Cardiac muscle cell (in vitro differentiated cells and primary cell): ENCODE measurements around the gene RTKN. TPM values are rescaled to one million over a fixed set of nuclear protein-coding genes. Genes with fewer than 3 reads are reported as not detected.

Experiments used
- DNase-seq, 2 donors: peaks; one replicate each; pipeline versions ENCODE4 v3.0.0 to v3.0.0-alpha.2; 2010 to 2017; ENCODE audit warnings: low read depth in 1 of 2, low spot score in 1 of 2
- H3K27ac ChIP-seq: fragments of 200-600 bp; sonication (generic); 2 replicates; pipeline ENCODE4 v1.5.1; 2016
- H3K27me3 ChIP-seq: fragments of 200-600 bp; sonication (generic); 2 replicates; pipeline ENCODE4 v1.6.0; 2016; ENCODE audit warnings: control low read depth
- H3K36me3 ChIP-seq: fragments of 200-600 bp; sonication (generic); 2 replicates; pipeline ENCODE4 v1.5.1; 2016; ENCODE audit warnings: control low read depth
- H3K4me1 ChIP-seq: fragments of 200-600 bp; sonication (generic); 2 replicates; pipeline ENCODE4 v1.8.1; 2017; ENCODE audit warnings: low read depth, mild to moderate bottlenecking, mixed run types
- H3K4me3 ChIP-seq: fragments of 200-600 bp; sonication (generic); 2 replicates; pipeline ENCODE4 v1.5.1; 2016; ENCODE audit warnings: mild to moderate bottlenecking
- H3K9me3 ChIP-seq: fragments of 200-600 bp; sonication (generic); 2 replicates; pipeline ENCODE4 v1.5.1; 2017; ENCODE audit warnings: low read depth, mild to moderate bottlenecking, control low read depth
- CTCF ChIP-seq: IDR thresholded peaks from 2 replicates; pipeline ENCODE4 v1.5.1; 2012; ENCODE audit warnings: low read depth, mild to moderate bottlenecking, low read length
- polyA plus RNA-seq: library from polyadenylated mRNA; unstranded; fragments of >200 nt; fragmentation: Nextera tagmentation; extraction: Ambion mirVana; gene quantifications from 2 replicates; pipeline ENCODE4 v1.2.1, GENCODE V29; 2016
- total RNA-seq: library from RNA; depleted of rRNA; stranded (reverse); fragments of >200 nt; gene quantifications from 2 replicates; pipeline ENCODE4 v1.2.3, GENCODE V29; 2016

Gene RTKN
- total and polyA plus RNA-seq, 2 experiments from 2014 or later: 53.3 to 61.7 TPM

GRCh38 chr2:74482801-74483674 lies 41.3 kb upstream of the RTKN start, which contains the start of the genes CCDC142 and TTC31:
Gene CCDC142 (minus strand): TSS chr2:74482998. CDS start chr2:74482837, 161 bp downstream.
Gene TTC31 (plus strand): TSS chr2:74483081. CDS start chr2:74483096, 15 bp downstream.
- peak; percentile 97 for DNase-seq
- peak within 1 kb of the TSS; percentile 90 for H3K4me3 ChIP-seq
- TF ChIP-seq CTCF: peak; percentile 93
- H3K27ac ChIP-seq: peak within 1 kb of the TSS; percentile 81
- no peaks in the 10 kb centered on the region for H3K9me3 ChIP-seq
- no peaks in the 10 kb centered on the region for H3K27me3 ChIP-seq
- H3K4me1 ChIP-seq: peaks cover 7% of the 10 kb centered on the region
- H3K36me3 ChIP-seq: peaks cover 2% of the 10 kb centered on the region

- H3K27me3 ChIP-seq: no peaks in the 10 kb centered on the region
- H3K4me1 ChIP-seq: peaks cover 7% of the 10 kb centered on the region
- H3K27ac ChIP-seq: peak overlapping the region; percentile 81
- H3K9me3 ChIP-seq: no peaks in the 10 kb centered on the region
- peaks cover 6% of the 10 kb centered on the region for H3K36me3 ChIP-seq
- DNase-seq: peak; percentile 37 to 75
- TF ChIP-seq CTCF: no peak
- peak overlapping the region; percentile 90 for H3K4me3 ChIP-seq
Observed at GRCh38 chr2:74481961-74482800, 40.4 kb upstream of the RTKN start.

- Histone ChIP-seq H3K27me3 (no peaks in the 10 kb centered on the region), H3K36me3 (peaks cover 6% of the 10 kb centered on the region), H3K9me3 (no peaks in the 10 kb centered on the region), H3K27ac (no peak overlapping the region), H3K4me3 (peak overlapping the region; percentile 90), H3K4me1 (peaks cover 7% of the 10 kb centered on the region)
- no peak for TF ChIP-seq CTCF
- no peak for DNase-seq
Observed at GRCh38 chr2:74481431-74481830, 39.7 kb upstream of the RTKN start.

GRCh38 chr2:74474899-74475298 lies 33.2 kb upstream of the RTKN start:
- Histone ChIP-seq H3K27ac (no peak overlapping the region), H3K36me3 (peaks cover 10% of the 10 kb centered on the region), H3K4me3 (no peak overlapping the region), H3K4me1 (peaks cover 12% of the 10 kb centered on the region), H3K9me3 (no peaks in the 10 kb centered on the region), H3K27me3 (no peaks in the 10 kb centered on the region)
- peak in 1 of 2 donors; percentile 8 for DNase-seq
- TF ChIP-seq CTCF: peak; percentile 30

- peaks cover 10% of the 10 kb centered on the region for H3K36me3 ChIP-seq
- DNase-seq: no peak
- H3K27me3 ChIP-seq: no peaks in the 10 kb centered on the region
Observed at GRCh38 chr2:74474481-74474880, 32.7 kb upstream of the RTKN start.

More at GRCh38 chr2:74474481-74474880, 32.7 kb upstream of the RTKN start:
- H3K9me3 ChIP-seq: no peaks in the 10 kb centered on the region
- no peak for TF ChIP-seq CTCF
- H3K4me1 ChIP-seq: peaks cover 12% of the 10 kb centered on the region
- no peak overlapping the region for H3K4me3 ChIP-seq
- H3K27ac ChIP-seq: no peak overlapping the region
